ENCODE data around the gene DHDH. TPM values are rescaled to one million over a fixed set of nuclear protein-coding genes. Genes with fewer than 3 reads are reported as not detected.

DHDH gene
- total RNA-seq, 6 experiments from 2014 or later: 0.29 TPM; not detected in 5

DNA sequence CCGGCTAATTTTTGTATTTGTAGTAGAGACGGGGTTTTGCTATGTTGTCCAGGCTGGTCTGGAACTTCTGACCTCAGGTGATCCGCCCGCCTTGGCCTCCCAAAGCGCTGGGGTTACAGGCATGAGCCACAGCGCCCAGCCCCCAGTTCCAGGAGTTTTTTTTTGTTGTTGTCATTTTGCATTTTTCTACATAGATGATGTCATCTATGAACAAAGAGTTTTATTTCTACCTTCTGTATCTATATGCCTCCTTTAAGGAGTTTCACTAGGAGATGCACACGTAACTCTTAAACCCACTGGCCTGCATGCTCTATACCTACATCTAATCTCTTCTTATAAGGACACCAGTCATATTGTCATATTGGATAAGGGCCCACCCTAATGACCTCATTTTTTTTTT, 4.8 kb downstream of the DHDH start:
- Histone ChIP-seq H3K4me3 (no peak overlapping the region), H3K4me1 (peaks cover 0 to 6% (median 0%) of the 10 kb centered on the region in 4 donors)
- TF ChIP-seq POLR2A (IDR thresholded peaks at IDR 0.05): no peak
- TF ChIP-seq, protein P1, sequence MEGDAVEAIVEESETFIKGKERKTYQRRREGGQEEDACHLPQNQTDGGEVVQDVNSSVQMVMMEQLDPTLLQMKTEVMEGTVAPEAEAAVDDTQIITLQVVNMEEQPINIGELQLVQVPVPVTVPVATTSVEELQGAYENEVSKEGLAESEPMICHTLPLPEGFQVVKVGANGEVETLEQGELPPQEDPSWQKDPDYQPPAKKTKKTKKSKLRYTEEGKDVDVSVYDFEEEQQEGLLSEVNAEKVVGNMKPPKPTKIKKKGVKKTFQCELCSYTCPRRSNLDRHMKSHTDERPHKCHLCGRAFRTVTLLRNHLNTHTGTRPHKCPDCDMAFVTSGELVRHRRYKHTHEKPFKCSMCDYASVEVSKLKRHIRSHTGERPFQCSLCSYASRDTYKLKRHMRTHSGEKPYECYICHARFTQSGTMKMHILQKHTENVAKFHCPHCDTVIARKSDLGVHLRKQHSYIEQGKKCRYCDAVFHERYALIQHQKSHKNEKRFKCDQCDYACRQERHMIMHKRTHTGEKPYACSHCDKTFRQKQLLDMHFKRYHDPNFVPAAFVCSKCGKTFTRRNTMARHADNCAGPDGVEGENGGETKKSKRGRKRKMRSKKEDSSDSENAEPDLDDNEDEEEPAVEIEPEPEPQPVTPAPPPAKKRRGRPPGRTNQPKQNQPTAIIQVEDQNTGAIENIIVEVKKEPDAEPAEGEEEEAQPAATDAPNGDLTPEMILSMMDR (IDR thresholded peaks at IDR 0.05): no peak

DNA sequence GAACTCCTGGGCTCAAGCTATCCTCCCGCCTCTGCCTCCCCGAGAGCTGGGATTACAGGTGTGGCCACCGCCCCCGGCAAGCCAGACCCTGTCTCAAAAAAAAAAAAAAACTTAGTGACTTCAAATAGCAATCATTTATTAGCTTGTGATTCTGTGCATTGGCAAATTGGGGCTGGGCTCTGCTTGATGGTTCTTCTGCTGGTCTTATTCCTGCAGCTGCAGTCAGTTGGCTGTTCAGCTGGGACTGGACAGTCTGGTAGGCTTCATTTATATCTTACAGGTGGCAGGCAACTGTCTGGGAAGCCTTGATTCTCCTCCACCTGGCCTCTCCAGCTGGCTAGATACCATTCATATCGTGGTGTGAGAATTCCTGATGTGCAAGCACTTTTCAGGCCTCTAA, 7.4 kb downstream of the DHDH start:
- DNase-seq (no peak), ATAC-seq (no peak)
- Histone ChIP-seq H3K27me3 (no peaks in the 10 kb centered on the region), H3K4me1 (no peaks in the 10 kb centered on the region), H3K36me3 (no peaks in the 10 kb centered on the region), H3K4me3 (no peak overlapping the region), H3K9me3 (no peaks in the 10 kb centered on the region), H3K27ac (no peak overlapping the region)
- intact Hi-C loops (cut with DNase I): no loop called here
- no peak for TF ChIP-seq POLR2A (IDR thresholded peaks at IDR 0.05)
- WGBS (ENCODE audit: insufficient coverage, low coverage, low lambda C conversion rate, missing lambda C conversion rate): 83% methylated on average over 2 of the region's 5 CpGs

More for the DNA sequence above, 4.8 kb downstream of the DHDH start:
- DNase-seq (no peak), ATAC-seq (no peak)
- Histone ChIP-seq H3K9me3 (no peaks in the 10 kb centered on the region), H3K27me3 (no peaks in the 10 kb centered on the region), H3K27ac (no peak overlapping the region), H3K36me3 (no peaks in the 10 kb centered on the region)
- WGBS (ENCODE audit: insufficient coverage, low coverage, low lambda C conversion rate, missing lambda C conversion rate): 84% methylated on average over 6 of the region's 7 CpGs
- intact Hi-C loops (cut with DNase I): no loop called here

DNA sequence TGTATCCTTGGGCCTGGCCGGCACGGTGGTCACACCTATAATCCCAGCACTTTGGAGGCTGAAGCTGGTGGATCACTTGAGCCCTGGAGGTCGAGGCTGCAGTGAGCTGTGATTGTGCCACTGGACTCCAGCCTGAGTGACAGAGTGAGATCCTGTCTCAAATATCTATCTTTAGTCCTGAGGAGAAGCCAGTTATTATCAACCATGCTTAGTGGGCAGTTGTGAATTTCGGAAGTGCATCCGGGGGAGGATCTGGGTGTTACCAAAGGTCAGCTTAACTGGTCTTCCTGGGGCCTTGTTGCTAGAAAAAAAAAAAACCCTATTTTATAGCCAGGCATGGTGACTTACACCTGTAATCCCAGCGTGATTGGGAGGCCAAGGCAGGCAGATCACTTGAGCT, 9.6 kb downstream of the DHDH start:
- Histone ChIP-seq H3K9me3 (no peaks in the 10 kb centered on the region), H3K27me3 (no peaks in the 10 kb centered on the region), H3K27ac (no peak overlapping the region), H3K4me3 (no peak overlapping the region), H3K4me1 (no peaks in the 10 kb centered on the region), H3K36me3 (no peaks in the 10 kb centered on the region)
- WGBS (ENCODE audit: insufficient coverage, low coverage, low lambda C conversion rate, missing lambda C conversion rate): 73% methylated on average over 6 of the region's 6 CpGs
- peak in 1 of 4 donors; percentile 38 for ATAC-seq
- intact Hi-C loops (cut with DNase I): no loop called here
- no peak for DNase-seq
- TF ChIP-seq, protein P1 (IDR thresholded peaks at IDR 0.05): no peak
- no peak for TF ChIP-seq POLR2A (IDR thresholded peaks at IDR 0.05)

DNA sequence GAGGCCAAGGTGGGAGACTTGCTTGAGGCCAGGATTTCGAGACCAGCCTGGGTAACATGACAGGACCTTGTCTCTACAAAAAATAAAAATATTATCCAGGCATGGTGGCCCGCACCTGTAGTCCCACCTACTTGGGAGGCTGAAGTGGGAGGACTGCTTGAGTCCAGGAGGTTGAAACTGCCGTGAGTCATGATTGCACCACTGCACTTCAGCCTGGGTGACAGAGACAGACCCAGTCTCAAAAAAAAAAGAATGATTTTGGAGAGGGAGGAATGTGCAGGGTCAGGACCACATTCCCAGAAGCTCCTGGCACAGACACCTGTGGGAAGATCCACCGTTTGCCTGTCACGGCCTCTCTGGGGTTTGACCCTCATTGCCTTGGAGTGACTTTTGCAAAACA, 11.9 kb downstream of the DHDH start:
- 63% methylated on average over 4 of the region's 5 CpGs for WGBS (ENCODE audit: insufficient coverage, low coverage, low lambda C conversion rate, missing lambda C conversion rate)
- H3K9me3 ChIP-seq: no peaks in the 10 kb centered on the region
- no peak for ATAC-seq

DNA sequence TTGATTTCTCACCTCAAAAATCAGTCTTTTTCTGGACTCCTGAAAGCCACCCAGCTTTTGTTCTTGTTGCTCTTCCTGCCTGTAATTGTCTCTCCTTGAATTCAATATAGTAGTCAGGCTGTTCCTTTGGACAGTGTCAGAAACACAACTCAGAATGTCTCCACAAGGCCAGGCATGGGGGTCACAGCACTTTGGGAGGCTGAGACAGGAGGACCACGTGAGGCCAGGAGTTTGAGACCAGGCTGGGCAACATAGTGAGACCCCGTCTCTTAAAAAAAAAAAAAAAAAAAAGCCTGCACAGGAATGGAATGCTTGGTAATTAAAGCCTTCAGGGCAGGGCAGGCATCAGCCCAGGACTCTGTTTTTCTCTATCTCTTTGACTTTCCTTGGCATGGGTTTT, 12.3 kb downstream of the DHDH start:
- no peak for ATAC-seq
- intact Hi-C loops (cut with DNase I): no loop called here
- 83% methylated on average over 1 of the region's 2 CpGs for WGBS (ENCODE audit: insufficient coverage, low coverage, low lambda C conversion rate, missing lambda C conversion rate)

More for the DNA sequence above, 11.9 kb downstream of the DHDH start:
- Histone ChIP-seq H3K36me3 (no peaks in the 10 kb centered on the region), H3K27ac (no peak overlapping the region), H3K4me1 (no peaks in the 10 kb centered on the region), H3K27me3 (no peaks in the 10 kb centered on the region), H3K4me3 (no peak overlapping the region)
- intact Hi-C loops (cut with DNase I): no loop called here
- no peak for DNase-seq
- TF ChIP-seq, protein P1 (IDR thresholded peaks at IDR 0.05): no peak
- no peak for TF ChIP-seq POLR2A (IDR thresholded peaks at IDR 0.05)

More for the DNA sequence above, 12.3 kb downstream of the DHDH start:
- Histone ChIP-seq H3K4me1 (no peaks in the 10 kb centered on the region), H3K9me3 (no peaks in the 10 kb centered on the region), H3K27ac (no peak overlapping the region), H3K4me3 (no peak overlapping the region), H3K36me3 (no peaks in the 10 kb centered on the region), H3K27me3 (no peaks in the 10 kb centered on the region)
- TF ChIP-seq POLR2A (IDR thresholded peaks at IDR 0.05): no peak
- TF ChIP-seq, protein P1 (IDR thresholded peaks at IDR 0.05): no peak
- DNase-seq: no peak
